T-cell (primary cell): Measurements from ENCODE around the gene SLIT3. TPM values are rescaled to one million over a fixed set of nuclear protein-coding genes. Genes with fewer than 3 reads are reported as not detected.

Source experiments
- ATAC-seq, 4 experiments: fragments of 200-7000 bp in 3 of 4; fragments of 150-1000 bp in 1 of 4; cut with Tn5 transposase; replicated peaks in 1 of 4; 1 replicate in 3 of 4; 2 replicates in 1 of 4; pipeline ENCODE4 v1.10.0; 2021; ENCODE audit warnings: moderate library complexity in 3 of 4, mild to moderate bottlenecking in 2 of 4, moderate number of reproducible peaks in 1 of 4
- CTCF ChIA-PET, 2 donors: fragments of 300-600 bp; sonication (Branson Sonifier 250); formaldehyde crosslinking; loops; one replicate each; lab custom pipeline; 2022; ENCODE audit warnings: antibody characterized with exemption in 2 of 2; lab: Charles Lee
- POLR2A ChIA-PET, 2 donors: fragments of 300-600 bp; sonication (Branson Sonifier 250); formaldehyde crosslinking; loops; one replicate each; lab custom pipeline; 2022; ENCODE audit warnings: antibody characterized with exemption in 2 of 2; lab: Charles Lee
- DNase-seq, 35 experiments: peaks; one replicate each; pipeline versions ENCODE4 v3.0.0 to v3.0.0-alpha.2; 2013 to 2023
- H3K27ac ChIP-seq: one replicate; pipeline ENCODE4 v1.5.1; 2013; ENCODE audit warnings: low read length
- H3K27me3 ChIP-seq, 2 experiments: replicated peaks in 1 of 2; 1 replicate in 1 of 2; 2 replicates in 1 of 2; pipeline versions ENCODE4 v1.6.1 to v1.7.0; 2013; ENCODE audit warnings: low read length in 1 of 2, mixed read lengths in 1 of 2; ENCODE audit not compliant: control insufficient read depth in 2 of 2, insufficient read depth in 2 of 2; ENCODE audit errors: extremely low read depth in 1 of 2
- H3K36me3 ChIP-seq, 2 donors: 1 replicate in 1 of 2; 2 replicates in 1 of 2; pipeline versions ENCODE4 v1.6.1 to v1.7.0; 2013; ENCODE audit warnings: low read length in 1 of 2; ENCODE audit not compliant: control insufficient read depth in 2 of 2, insufficient read depth in 1 of 2; ENCODE audit errors: extremely low read depth in 1 of 2
- H3K4me1 ChIP-seq, 2 experiments: 1 replicate in 1 of 2; 2 replicates in 1 of 2; pipeline versions ENCODE4 v1.6.1 to v1.7.0; 2013; ENCODE audit warnings: low read length in 2 of 2, mixed read lengths in 1 of 2; ENCODE audit not compliant: insufficient read depth in 2 of 2, control insufficient read depth in 1 of 2; ENCODE audit errors: extremely low read depth in 1 of 2
- H3K4me3 ChIP-seq, 2 donors: 1 replicate in 1 of 2; 2 replicates in 1 of 2; pipeline versions ENCODE4 v1.5.1 to v1.7.0; 2013; ENCODE audit warnings: mild to moderate bottlenecking in 2 of 2, low read length in 1 of 2, moderate library complexity in 1 of 2; ENCODE audit not compliant: control insufficient read depth in 1 of 2; ENCODE audit errors: extremely low read depth in 1 of 2
- H3K9me3 ChIP-seq: 2 replicates; pipeline ENCODE4 v1.7.0; 2013
- H3K27ac Mint-ChIP-seq, 2 donors: one replicate each; pipeline ENCODE4 v1.8.0; 2020 to 2021; ENCODE audit warnings: mild to moderate bottlenecking in 2 of 2, mixed read lengths in 2 of 2
- H3K27me3 Mint-ChIP-seq, 2 donors: one replicate each; pipeline ENCODE4 v1.8.0; 2021 to 2022; ENCODE audit warnings: mixed read lengths in 2 of 2
- H3K36me3 Mint-ChIP-seq: one replicate; pipeline ENCODE4 v1.8.0; 2021; ENCODE audit warnings: mixed read lengths
- H3K4me1 Mint-ChIP-seq, 3 donors: one replicate each; pipeline ENCODE4 v1.8.0; 2020 to 2022; ENCODE audit warnings: mixed read lengths in 3 of 3, mild to moderate bottlenecking in 1 of 3
- H3K4me3 Mint-ChIP-seq, 3 donors: one replicate each; pipeline ENCODE4 v1.8.0; 2020 to 2022; ENCODE audit warnings: mild to moderate bottlenecking in 3 of 3, mixed read lengths in 3 of 3, moderate library complexity in 3 of 3
- H3K9me3 Mint-ChIP-seq, 3 donors: one replicate each; pipeline ENCODE4 v1.8.0; 2020 to 2022; ENCODE audit warnings: mixed read lengths in 3 of 3
- WGBS: methylation state at CpG from one replicate; pipeline ENCODE4 v1.1.5; 2013; ENCODE audit warnings: missing lambda C conversion rate; ENCODE audit not compliant: insufficient coverage; 5-methylcytosine and 5-hydroxymethylcytosine counted together
- total RNA-seq, 35 experiments: library from RNA in 6 of 35; stranded (reverse) in 6 of 35; fragments of 120-200 nt in 1 of 35; gene quantifications; one replicate each; pipeline versions ENCODE4 v1.2.1 to v1.2.4 and lab custom pipeline; 2013 to 2026

Gene SLIT3
- total RNA-seq, 5 donors from 2014 or later (not counting 1 experiment from before 2014, with no cell fraction given) = 0.13 to 0.32 (median 0.13) TPM; not detected in 2

DNA sequence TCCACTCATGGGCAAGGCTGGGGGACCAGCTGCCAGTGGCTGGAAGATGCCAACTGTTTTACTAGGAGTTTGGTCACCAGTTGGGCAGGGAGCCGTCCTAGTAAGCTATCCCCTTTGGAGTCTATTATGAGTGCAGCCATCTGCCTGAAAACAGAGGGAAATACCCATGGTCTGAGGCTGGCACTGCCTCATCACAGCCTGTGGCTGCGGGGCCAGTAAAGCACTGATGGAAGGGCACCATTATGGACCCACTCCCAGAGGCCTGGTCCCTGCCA lies 534.6 kb downstream of the SLIT3 start:
- H3K9me3 Mint-ChIP-seq = peaks cover 0 to 5% (median 0%) of the 10 kb centered on the region in 3 donors
- Histone ChIP-seq H3K27me3 (peaks cover 0 to 21% of the 10 kb centered on the region in 2 experiments), H3K9me3 (no peaks in the 10 kb centered on the region), H3K27ac (no peak overlapping the region), H3K36me3 (no peaks in the 10 kb centered on the region), H3K4me1 (no peaks in the 10 kb centered on the region), H3K4me3 (no peak overlapping the region)
- POLR2A ChIA-PET = no interaction called here
- WGBS = 75% methylated on average over 2 of the region's 2 CpGs
- DNase-seq (no peak), ATAC-seq (no peak)
- CTCF ChIA-PET = no interaction called here
- H3K27ac Mint-ChIP-seq = no peak overlapping the region
- H3K36me3 Mint-ChIP-seq = no peaks in the 10 kb centered on the region
- H3K4me3 Mint-ChIP-seq = no peak overlapping the region
- H3K4me1 Mint-ChIP-seq = no peaks in the 10 kb centered on the region
- peaks cover 0 to 4% of the 10 kb centered on the region in 2 donors for H3K27me3 Mint-ChIP-seq

DNA sequence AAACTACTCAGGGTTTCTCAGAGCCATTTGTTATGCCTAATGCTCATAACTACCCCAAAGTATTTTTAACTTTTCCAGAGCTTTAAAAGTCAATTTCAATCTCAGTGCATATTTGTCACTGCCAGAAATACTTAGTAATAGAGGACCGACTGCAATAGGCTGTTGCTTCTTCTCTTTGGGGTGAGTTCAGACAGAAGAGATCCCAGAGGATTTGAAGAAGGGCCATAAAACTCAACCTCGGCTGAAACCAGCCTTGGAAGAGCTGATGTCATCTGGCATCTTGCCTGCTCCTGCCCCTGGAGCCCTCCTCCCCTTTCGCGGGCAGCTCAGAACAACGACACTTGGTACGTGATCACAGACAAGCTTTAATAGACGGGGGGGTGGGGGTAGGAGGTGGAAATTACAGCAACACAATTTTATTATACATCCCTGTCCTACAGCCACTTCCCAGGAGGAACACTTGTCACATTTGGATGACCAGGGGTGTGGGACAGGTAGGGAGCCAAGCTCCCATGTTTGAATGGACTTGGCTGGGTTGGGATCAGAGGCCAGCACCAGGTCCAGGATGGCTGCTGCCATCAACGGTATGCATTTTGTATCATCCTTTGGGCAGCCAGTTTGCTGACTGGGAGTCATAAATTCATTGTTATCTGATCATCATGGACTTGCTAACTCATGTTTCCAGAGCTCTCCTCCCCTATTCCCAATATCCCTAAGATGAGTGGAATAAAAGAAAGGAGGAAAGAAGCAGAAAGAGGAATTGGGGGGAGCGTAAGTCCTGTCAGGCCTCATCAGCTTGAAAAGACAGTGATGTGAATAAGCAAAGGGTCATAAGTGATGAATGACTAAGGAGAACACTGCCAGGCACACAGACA lies 535.2 kb downstream of the SLIT3 start:
- no peaks in the 10 kb centered on the region for H3K9me3 ChIP-seq
- Mint-ChIP-seq H3K4me1 (no peaks in the 10 kb centered on the region), H3K4me3 (no peak overlapping the region), H3K27ac (no peak overlapping the region), H3K36me3 (no peaks in the 10 kb centered on the region), H3K27me3 (peaks cover 0 to 4% of the 10 kb centered on the region in 2 donors), H3K9me3 (peaks cover 0 to 5% (median 0%) of the 10 kb centered on the region in 3 donors)
- ChIA-PET POLR2A (no interaction called here), CTCF (interaction anchor here in 1 of 2 donors (0.6 kb wide), 1 partner anchor 64 kb away, joined by 3 read pairs; no protein-coding TSS in a partner anchor)
- no peak overlapping the region for H3K4me3 ChIP-seq
- H3K4me1 ChIP-seq = no peaks in the 10 kb centered on the region
- H3K27me3 ChIP-seq = peaks cover 0 to 17% of the 10 kb centered on the region in 2 experiments
- no peak for DNase-seq
- no peak for ATAC-seq
- WGBS = 60% methylated on average over 2 of the region's 9 CpGs
- H3K36me3 ChIP-seq = no peaks in the 10 kb centered on the region
- H3K27ac ChIP-seq = no peak overlapping the region

DNA sequence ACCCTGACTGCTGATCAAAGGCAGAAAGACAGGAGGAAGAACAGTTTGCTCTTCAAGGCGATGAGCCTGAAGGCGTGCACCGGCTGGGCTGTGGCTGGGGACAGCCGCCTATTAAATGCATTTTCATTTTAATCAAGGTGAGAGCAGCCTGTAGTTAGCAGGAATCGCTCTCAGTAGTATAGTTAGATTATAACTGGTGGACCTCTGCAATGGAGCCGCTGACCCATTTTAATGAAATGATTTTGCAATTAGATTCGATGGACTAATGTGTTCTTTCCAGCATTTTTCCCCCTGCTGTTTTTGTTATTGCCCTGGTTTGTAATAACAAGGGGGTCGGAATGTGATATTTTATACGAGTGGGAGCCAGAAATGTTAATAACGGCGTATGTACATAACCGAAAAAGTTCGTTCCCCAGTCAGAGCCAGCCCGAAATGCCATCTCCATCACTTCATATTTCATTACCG lies 535.8 kb downstream of the SLIT3 start:
- no peak overlapping the region for H3K4me3 Mint-ChIP-seq
- H3K27ac Mint-ChIP-seq = no peak overlapping the region
- no peaks in the 10 kb centered on the region for H3K9me3 ChIP-seq
- H3K27ac ChIP-seq = no peak overlapping the region
- WGBS = 93% methylated on average over 12 of the region's 15 CpGs
- peaks cover 0 to 19% of the 10 kb centered on the region in 2 experiments for H3K27me3 ChIP-seq
- peaks cover 0 to 5% (median 0%) of the 10 kb centered on the region in 3 donors for H3K9me3 Mint-ChIP-seq
- ATAC-seq (no peak), DNase-seq (no peak)
- ChIA-PET CTCF (interaction anchor here in 1 of 2 donors (0.6 kb wide), 1 partner anchor 65 kb away, joined by 3 read pairs; no protein-coding TSS in a partner anchor), POLR2A (no interaction called here)
- no peaks in the 10 kb centered on the region for H3K4me1 Mint-ChIP-seq
- no peaks in the 10 kb centered on the region for H3K36me3 Mint-ChIP-seq
- no peaks in the 10 kb centered on the region for H3K36me3 ChIP-seq
- H3K4me3 ChIP-seq = no peak overlapping the region
- peaks cover 0 to 4% of the 10 kb centered on the region in 2 donors for H3K27me3 Mint-ChIP-seq
- H3K4me1 ChIP-seq = no peaks in the 10 kb centered on the region

DNA sequence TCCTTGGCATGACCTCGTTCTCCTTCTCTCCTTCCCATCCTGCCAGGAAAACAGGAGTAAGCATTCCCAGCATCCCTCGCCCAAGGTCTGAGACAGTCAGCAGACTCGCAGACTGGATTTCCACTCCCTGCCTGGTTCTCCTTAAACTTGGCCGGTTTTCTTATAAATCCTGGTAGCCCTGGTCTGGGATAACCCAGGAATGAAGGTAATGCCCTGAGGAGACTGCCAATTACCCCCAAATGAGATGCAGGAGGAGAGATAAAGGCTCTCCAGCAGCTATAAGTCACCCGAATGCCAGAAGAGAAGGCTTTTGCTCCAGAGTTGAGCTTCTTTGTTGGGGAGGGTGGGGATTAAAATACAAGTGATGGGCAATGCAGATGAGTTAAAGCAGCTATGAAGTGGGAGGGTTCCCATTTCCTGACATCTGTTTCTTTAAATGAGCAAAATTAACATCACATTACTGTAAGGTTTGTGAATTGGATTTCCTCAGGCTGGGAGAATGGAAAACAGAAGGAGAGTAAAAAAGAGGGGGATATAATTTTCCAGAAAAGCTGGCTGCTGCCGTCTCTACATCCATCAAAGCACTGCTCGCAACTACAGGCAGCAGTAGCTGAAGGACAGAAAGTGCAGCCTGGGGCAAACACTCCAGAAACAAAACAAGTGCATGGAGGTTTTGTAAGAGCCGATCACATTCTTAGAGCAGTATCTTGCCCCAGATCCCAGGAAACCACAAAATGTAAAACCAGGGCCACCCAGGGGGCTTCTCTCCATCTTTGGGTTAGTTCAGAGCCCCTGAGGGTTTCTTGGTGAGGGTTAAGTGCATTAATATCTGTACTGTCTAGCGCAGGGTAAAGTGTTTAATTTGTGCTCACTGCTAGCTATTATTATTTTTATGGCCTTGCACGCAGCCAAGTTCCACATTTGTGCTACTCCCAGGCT lies 544.2 kb downstream of the SLIT3 start:
- Mint-ChIP-seq H3K27ac (no peak overlapping the region), H3K4me3 (no peak overlapping the region), H3K27me3 (peaks cover 2 to 3% of the 10 kb centered on the region in 2 donors), H3K36me3 (no peaks in the 10 kb centered on the region), H3K4me1 (no peaks in the 10 kb centered on the region), H3K9me3 (no peaks in the 10 kb centered on the region)
- Histone ChIP-seq H3K4me3 (no peak overlapping the region), H3K36me3 (no peaks in the 10 kb centered on the region), H3K9me3 (no peaks in the 10 kb centered on the region), H3K4me1 (no peaks in the 10 kb centered on the region), H3K27me3 (peaks cover 0 to 17% of the 10 kb centered on the region in 2 experiments), H3K27ac (no peak overlapping the region)
- DNase-seq (no peak), ATAC-seq (no peak)
- ChIA-PET CTCF (no interaction called here), POLR2A (no interaction called here)
- WGBS = 78% methylated on average over 6 of the region's 10 CpGs

DNA sequence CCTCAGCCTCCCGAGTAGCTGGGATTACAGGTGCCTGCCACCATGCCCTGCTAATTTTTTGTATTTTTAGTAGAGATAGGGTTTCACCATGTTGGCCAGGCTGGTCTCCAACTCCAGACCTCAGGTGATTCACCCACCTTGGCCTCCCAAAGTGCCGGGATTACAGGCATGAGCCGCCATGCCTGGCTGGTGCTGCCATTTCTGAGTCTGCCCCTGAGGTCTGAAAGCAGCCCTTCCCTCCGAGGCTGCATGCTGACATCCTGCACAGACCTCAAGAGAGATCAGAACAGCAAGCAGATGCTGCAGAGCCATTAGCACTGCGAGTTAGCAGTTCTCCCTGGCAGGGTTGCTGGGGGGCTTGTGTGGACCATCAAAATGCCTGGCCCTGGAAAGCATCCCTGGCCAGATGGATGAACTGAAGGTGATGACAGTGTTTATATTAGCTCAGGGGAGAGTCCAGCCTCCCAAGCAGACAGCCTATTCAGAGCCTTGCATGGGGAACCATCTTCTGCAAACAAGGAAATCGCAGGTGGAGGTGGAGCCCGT lies 545.3 kb downstream of the SLIT3 start:
- CTCF ChIA-PET = no interaction called here
- Mint-ChIP-seq H3K27ac (no peak overlapping the region), H3K4me3 (no peak overlapping the region)

DNA sequence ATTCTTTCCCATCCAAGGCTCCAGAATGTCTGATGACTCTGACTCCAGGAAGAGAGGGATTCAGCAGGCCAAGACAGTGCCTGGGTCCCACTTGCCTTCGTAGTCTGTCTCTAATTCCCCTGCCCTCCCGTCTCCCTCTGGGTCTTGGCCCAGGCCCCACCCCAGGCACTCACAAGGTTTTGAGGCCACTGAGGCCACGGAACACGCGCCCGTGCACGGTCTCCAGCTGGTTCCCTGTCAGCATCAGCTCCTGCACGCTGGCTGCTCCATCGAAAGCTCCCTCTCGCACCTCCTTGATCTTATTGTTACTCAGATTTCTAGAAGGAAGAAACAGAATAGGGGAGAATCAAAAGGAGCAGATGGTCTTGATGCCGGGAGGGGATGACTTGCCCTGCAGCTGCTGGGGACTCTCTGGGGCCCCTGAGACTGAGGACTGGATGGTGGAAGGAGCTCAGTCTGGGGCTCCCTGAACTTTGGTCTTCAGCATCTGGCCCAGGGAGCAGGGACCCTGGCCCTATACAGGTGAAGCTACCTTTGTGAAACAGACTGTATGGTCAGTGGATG lies 547.2 kb downstream of the SLIT3 start:
- DNase-seq = no peak

More for the DNA sequence above, 545.3 kb downstream of the SLIT3 start:
- POLR2A ChIA-PET = interaction anchor here in 1 of 2 donors (0.6 kb wide), 1 partner anchor 115 kb away, joined by 3 read pairs; no protein-coding TSS in a partner anchor
- Histone ChIP-seq H3K4me1 (no peaks in the 10 kb centered on the region), H3K9me3 (no peaks in the 10 kb centered on the region), H3K27me3 (peaks cover 0 to 17% of the 10 kb centered on the region in 2 experiments), H3K27ac (no peak overlapping the region), H3K36me3 (no peaks in the 10 kb centered on the region), H3K4me3 (no peak overlapping the region)
- no peaks in the 10 kb centered on the region for H3K4me1 Mint-ChIP-seq
- 80% methylated on average over 6 of the region's 7 CpGs for WGBS
- DNase-seq = no peak
- no peak for ATAC-seq
- peaks cover 2 to 3% of the 10 kb centered on the region in 2 donors for H3K27me3 Mint-ChIP-seq
- no peaks in the 10 kb centered on the region for H3K9me3 Mint-ChIP-seq
- no peaks in the 10 kb centered on the region for H3K36me3 Mint-ChIP-seq

More for the DNA sequence above, 547.2 kb downstream of the SLIT3 start:
- Mint-ChIP-seq H3K27ac (no peak overlapping the region), H3K4me1 (no peaks in the 10 kb centered on the region), H3K4me3 (no peak overlapping the region), H3K9me3 (no peaks in the 10 kb centered on the region), H3K27me3 (peaks cover 0 to 7% of the 10 kb centered on the region in 2 donors), H3K36me3 (no peaks in the 10 kb centered on the region)
- Histone ChIP-seq H3K4me1 (no peaks in the 10 kb centered on the region), H3K27ac (no peak overlapping the region), H3K27me3 (peaks cover 0 to 18% of the 10 kb centered on the region in 2 experiments), H3K4me3 (no peak overlapping the region), H3K9me3 (no peaks in the 10 kb centered on the region), H3K36me3 (no peaks in the 10 kb centered on the region)
- no peak for ATAC-seq
- POLR2A ChIA-PET = no interaction called here
- WGBS = 90% methylated on average over 11 of the region's 11 CpGs
- CTCF ChIA-PET = no interaction called here
